Measurements from ENCODE around the gene PSD2. TPM values are rescaled to one million over a fixed set of nuclear protein-coding genes. Genes with fewer than 3 reads are reported as not detected.

The PSD2 gene
- total RNA-seq, 1 donor from 2014 or later = 0.23 TPM

DNA sequence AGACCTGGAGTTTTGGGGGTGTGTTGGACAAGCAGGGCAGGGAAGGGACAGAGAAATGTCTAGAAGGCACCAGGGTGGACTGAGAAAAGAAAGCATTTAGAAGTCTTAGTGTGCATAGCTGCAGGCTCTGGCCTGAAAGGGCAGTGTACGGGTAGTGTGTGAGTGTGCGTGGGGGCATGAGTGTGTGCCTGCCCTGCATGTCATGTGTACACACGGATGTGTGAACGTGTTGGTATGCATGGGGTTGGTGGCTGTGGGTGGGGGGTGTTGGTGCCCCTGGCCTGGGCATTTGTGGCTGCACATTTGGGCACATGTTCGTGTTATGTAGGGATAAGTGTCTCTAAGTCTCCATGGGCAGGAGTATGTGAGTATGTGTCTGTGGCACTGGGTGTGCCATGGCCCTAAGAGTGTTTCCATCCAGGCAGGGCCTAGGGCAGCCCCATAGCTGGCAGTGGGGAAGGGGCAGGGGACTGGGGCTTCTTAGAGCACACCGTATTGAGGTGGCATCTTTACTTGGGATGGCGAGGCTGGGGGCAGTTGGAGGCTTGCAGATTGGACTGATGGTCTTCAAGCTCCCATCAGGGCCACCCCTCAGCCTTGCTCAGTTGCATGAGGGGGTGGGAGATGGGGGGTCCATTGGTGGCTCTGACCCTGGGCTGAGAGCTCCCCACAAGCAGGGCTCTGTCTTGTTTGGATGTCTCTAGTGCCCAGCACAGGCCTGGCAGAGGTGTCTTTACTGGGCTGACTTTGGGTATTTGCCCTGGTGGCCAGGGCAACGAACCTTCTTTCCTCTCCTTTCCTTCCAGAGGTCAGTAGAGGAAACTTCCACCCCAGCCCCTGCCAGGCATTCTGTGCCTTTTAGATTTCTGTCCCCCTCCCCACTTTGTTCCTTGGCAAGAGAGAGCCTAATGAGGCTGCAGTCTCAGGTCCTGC, 15.0 kb downstream of the PSD2 start:
- no peak for DNase-seq (ENCODE audit: low spot score)

DNA sequence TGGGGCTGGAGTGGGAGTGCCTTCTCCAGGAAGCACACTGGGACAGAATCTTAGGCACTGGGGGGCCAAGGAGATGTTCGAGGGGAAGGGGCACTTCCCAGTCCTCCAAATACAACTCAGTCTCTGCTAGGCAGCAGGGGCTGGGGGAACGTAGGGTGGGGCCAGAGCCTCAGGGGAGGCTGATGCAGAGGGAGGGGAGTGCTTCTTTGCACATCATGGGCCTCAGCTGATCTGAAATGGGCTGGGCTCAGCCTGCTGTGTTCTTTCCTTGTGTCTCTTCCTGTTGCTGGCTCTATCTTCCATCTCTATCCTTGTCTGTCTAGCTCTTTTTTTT, 15.6 kb downstream of the PSD2 start:
- no peak for DNase-seq (ENCODE audit: low spot score)

DNA sequence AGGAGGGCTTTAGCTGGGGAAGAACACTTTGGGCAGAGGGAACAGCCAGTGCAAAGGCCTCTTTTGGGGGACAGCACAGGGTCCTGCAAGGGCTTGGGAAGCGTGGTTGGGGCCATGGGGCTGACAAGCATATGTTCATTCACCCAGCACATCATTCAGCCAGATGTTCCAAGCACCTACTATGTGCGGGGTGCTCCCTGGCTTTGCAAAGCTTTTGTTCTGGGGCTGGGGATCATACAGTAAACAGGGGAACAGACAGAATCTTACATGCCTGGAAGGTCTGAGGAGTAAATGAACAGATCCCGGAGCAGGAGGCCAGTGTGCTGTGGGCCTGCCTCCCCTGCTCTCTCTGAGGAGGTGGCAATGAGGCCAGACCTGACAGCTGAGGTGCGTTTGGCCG, 16.7 kb downstream of the PSD2 start:
- DNase-seq (ENCODE audit: low spot score) = no peak

DNA sequence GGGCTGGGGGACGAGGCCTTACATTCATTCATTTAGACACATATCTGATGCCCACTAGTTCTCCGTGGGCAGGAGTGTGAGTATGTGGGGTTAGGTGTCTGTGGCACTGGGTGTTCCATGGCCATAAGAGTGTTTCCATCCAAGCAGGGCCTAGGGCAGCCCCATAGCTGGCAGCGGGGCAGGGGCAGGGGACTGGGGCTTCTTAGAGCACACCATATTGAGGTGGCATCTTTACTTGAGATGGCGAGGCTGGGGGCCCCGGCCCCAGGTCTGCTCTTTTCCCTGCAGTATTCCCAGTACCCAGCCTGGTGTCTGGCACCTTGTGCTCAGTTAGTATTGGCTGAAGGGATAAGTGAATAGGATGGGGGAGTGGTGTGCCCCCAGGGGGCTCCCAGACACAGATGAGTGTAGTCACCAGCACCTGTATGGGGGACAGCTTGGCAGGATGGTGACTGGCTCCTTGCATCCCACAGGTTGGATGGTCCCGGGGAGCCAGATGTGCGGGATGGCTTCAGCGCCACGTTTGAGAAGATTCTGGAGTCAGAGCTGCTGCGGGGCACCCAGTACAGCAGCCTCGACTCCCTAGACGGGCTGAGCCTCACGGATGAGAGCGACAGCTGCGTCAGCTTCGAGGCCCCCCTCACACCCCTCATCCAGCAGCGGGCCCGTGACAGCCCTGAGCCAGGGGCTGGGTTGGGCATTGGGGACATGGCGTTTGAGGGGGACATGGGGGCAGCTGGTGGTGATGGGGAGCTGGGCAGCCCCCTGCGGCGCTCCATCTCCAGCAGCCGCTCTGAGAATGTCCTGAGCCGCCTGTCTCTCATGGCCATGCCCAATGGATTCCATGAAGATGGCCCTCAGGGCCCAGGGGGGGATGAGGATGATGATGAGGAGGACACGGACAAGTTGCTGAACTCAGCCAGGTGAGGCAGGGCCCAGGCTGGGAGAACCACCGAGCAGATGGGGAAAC, 17.5 kb downstream of the PSD2 start:
- no peak for DNase-seq (ENCODE audit: low spot score)

DNA sequence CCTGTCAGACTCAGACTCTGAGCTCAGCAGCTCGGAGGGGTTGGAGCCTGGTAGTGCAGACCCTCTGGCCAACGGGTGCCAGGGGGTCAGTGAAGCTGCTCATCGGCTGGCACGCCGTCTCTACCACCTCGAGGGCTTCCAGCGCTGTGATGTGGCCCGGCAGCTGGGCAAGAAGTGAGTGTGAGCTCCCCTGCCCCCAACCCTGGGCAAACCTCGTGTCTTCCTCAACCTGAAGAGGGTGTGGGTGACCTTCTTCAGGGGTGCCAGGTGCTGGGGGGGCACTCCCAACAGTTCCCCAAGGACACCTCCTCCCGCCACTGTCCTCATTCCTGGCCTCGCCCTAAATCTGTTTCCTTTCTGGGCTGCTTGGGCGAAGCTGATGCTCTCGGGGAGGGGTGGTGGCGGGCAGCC, 18.6 kb downstream of the PSD2 start:
- DNase-seq (ENCODE audit: low spot score) = no peak

DNA sequence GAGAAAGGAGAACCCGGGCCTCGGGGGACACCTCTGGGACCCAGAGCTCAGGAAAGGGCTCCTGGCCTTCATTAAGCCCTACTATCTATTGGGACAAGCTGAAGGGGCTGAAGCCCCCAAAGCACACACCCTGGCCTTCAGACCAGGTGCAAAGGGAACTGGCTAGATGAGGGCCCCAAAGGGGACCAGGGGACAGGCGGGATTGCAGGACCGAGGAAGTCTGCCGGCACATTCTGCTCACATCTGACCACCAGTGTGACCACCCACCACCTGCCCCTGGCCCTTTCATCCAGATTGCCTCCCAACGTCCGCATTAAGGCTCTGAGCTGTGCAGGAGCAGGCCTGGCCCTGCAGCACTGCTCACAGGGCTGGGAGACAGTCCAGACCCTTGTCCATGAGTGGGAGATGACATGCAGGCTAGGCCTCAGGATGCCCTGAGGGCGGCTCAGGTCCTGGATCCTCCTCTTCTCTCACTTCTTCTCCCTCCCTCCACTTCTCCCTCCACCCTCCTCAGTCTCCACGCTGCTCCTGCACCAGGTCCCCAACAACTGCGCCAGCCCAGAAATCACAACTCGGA, 19.2 kb downstream of the PSD2 start:
- DNase-seq (ENCODE audit: low spot score) = no peak

DNA sequence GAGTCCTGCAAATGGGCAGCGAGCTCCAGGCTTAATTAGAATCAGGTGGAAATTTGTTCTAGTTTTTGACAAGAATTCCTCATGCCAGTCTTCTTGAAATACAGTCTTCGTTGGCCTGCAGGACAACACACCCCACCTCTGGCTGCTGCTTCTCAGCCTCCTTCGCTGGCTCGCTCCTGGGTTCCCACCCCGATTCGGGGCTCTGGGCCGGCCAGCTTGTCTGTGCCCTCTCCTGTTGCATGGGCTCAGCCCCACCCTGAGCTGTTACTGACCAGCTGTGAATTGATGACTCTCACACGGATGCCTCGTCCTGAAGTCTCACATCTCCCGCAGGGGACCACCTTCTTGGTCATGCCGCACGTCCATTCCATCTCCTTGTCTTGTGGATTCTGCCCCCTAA, 21.0 kb downstream of the PSD2 start:
- DNase-seq (ENCODE audit: low spot score) = no peak

DNA sequence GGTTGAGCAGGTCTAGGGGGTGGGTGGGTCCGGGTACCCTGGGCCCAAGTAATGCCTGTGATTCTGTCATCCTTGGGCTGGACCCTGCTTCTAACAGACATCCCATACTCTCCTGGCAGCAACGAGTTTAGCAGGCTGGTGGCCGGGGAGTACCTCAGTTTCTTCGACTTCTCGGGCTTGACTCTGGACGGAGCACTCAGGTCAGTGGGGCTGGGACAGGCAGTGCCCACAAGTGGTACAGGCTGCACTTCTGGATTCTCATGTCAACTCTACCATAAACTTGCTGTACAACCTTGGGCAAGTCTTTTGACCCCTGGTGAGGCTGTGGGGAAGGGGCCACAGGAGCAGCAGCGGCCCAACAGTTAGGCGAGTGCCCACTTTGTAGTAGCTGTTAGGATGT, 21.8 kb downstream of the PSD2 start:
- DNase-seq (ENCODE audit: low spot score) = no peak

DNA sequence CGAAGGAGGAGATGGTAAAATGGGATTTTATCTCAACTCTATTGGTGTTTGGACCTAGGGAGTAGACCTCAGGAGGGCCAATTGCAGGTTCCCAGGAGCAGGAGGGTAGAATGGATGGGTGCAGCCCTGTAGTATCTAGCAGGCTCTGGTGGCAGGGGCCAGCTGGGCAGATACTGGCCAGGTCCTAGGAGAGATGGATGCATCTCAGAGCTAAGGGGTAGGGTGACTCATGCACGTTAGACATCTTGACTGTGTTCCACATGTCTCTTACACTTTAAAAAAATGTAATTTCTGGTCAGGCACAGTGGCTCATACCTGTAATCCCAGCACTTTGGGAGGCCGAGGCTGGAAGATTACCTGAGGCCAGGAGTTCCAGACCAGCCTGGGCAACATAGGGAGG, 22.4 kb downstream of the PSD2 start:
- DNase-seq (ENCODE audit: low spot score) = no peak

DNA sequence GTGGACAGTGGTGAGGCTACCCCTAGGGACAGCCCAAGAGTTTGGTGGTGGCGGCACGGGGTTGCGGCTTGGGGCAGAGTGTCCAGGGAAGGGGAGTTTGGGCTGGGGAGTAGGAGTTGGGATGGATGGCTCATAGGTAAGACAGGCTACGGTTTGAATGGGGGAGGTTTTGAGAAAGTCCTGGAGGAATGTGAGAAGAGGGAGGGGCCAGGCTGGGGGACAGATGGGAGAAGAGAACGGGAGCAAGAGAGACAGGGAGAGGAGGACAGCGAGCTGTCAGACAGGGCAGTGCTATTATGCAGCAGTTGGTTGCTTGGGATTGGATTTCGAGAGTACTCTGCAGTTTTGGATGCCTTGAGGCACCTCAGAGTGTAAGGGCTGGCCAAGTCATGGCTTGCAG, 24.5 kb downstream of the PSD2 start:
- DNase-seq (ENCODE audit: low spot score) = no peak

DNA sequence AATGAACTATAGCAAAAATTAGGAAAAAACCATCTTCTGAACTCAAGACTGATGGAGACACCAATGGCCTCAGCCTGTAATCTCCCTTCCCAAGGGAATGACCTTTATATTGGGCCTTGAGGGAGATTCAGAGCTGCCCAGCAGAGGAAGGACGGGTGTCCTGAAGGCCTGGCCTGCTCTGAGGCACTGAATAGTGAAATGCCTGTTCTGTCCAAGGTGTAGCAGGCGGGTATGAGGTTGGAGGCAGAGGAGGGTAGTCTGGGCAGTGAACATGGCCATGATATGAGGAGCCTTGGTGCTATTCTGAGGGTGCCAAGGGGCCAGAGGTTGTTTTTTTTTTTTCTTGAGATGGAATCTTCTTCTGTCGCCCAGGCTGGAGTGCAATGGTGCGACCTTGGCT, 25.0 kb downstream of the PSD2 start:
- no peak for DNase-seq (ENCODE audit: low spot score)

DNA sequence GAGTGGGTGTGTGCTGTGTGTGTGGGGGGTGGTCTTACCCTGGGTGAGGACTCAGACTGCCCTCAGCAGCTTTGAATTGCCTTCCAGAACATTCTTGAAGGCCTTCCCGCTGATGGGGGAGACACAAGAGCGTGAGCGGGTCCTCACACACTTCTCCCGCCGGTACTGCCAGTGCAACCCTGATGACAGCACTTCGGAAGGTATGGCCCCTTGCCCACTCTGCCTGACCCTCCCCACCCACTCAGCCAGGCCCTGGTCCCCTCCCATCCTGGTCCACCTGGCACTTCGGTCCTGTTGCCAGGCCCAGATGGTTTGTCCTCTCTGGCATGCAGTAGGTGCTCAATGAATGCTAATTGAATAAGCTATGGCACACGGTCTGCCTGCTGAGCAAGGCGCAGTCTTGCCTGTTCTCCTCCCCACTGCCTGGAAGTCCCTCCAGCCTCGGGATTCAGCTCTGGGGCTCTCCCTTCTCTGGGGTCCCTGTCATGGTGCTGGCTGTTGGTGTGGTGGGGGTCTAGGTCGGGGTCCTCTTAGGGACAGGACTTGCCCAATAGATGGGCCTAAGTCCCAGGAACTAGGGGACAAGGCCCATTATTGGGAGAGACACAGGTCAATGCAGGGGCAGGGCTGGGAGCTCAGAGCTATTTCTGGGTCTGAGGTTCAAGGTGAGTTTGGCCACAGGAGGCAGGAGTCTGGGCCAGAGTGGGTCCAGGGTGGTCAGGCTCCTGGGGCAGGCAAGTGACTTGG, 26.4 kb downstream of the PSD2 start:
- no peak for DNase-seq (ENCODE audit: low spot score)

DNA sequence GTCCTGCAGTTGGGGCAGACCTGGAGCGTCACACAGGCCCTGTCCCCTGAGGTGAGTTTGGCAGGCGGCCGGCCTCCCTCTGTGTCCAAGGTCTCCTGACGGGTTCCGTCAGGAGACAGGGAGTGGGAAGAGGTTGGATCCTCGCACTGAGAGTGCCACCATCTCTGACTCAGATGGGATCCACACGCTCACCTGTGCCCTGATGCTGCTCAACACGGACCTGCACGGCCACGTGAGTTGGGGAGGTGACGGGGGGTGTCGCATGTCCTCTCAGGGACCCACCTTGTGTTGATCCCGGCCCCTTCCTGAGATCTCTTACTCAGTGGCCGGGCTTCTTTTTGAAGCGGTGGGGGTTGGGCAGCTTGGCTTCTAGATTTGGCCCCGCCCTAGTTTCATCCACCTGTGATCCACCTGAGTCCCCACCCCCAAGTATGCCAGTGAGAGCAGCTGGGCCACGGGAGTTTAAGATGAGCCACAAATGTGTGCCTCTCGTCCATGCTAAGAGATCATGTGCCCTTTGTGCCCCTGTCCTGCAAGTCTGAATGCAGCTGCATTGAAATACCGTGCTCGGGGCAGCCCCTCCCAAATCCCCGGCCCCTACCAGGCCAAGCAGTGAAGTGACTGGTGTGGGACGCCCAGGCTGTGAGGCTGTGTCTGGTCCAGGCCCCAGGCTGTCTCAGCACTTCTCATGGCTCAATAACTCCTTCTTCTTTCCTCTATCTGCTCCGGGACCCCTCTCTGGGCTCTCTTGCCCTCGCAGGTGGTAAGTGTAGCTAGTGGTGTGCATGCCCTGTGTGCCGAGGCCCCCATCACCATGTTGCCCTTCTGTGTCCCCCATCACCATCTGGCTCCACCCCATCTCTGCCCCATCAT, 27.2 kb downstream of the PSD2 start:
- no peak for DNase-seq (ENCODE audit: low spot score)

DNA sequence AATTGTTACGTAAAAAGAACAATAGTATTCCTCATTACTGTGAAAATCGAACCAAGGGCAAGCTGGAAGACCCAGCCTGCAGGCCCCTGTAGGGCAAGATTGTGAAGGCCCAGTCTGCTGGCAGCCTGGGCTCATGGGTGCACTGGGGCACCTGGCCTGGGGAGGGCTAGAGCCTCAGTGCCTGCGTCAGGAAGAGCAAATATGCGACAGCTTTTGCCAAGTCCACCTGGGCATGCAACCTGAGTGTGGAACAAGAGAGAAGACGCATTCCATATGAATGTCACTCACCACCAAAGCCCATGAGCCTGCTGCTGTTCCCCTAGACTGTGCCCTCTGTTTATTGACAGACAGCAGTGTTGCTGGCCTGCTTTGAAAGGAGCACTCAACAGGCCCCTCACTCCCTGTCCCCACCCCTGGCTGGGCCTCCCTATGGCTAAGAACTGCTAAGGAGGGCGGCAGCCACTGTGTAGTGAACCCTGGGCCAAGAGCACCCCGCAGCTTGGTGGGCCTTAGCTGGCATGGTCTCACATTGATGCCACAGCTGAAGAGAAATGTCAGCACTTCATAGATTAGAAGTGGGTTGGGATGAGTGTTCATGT, 28.2 kb downstream of the PSD2 start:
- no peak for DNase-seq (ENCODE audit: low spot score)

DNA sequence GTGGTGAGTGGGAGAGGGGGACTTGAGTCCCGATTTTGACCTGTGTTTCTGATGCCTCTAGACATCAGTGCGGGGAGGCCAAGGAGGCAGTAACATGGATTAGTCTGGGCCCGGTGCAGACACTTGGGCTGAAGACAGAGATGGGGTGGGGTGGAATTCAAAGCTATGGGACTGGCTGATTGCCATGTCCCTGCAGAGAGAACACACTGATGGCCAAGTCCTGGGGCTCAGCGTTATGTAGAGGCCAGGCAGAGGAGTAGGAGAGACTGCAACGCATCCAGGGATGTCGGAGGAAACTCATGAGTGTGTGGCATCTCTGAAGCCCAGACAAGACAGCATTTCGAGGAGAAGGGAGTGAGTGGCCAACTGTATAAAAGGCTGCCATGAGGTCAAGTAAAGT, 30.1 kb downstream of the PSD2 start:
- no peak for DNase-seq (ENCODE audit: low spot score)

DNA sequence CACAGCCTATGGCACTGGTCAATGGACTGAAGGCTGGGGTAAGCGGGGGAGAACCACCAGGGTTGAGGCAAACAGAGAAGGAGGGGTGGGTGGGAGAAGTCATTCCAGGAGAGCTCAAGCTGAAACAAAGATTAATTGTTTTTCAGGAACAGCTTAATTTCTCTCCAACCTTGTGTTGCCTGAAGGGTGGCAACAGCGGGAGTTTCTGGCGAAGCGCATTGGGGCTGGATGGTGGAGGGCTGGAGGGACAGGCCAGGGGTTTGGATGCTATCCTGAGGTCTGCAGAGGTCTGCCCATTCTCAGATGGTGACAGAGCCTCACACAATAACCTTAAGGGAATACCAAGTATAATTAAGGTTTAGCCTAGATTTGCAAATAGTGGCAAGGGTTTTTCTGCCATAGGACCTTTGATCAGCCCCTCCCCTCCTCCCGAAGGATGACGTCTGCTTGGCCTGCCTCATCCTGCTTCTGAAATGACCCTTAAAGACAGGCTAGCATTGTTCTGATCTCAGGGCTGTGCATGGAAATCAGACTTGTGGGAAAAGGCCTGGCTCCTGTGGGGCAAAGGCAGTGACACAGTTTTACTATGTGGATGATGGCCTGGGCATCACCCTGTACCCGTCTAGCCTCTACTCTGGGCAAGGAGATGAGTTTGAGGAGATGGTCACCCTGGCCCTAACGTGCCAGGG, 32.7 kb downstream of the PSD2 start:
- no peak for DNase-seq (ENCODE audit: low spot score)

DNA sequence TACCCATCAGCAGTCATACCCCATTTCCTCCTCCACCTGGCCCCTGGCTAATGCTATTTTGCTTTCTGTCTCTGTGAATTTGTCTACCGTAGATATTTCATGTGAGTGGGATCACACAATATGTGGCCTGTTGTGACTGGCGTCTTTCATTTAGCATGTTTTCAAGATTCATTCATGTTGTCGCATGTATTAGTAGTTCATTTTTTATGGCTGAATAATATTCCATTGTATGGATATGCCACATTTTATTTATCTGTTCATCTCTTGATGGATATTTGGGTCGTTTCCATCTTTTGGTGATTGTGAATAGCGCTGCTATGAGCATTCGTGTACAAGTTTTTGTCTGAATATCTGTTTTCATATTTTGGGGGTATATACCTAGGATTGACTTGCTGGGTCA, 33.9 kb downstream of the PSD2 start:
- no peak for DNase-seq (ENCODE audit: low spot score)

DNA sequence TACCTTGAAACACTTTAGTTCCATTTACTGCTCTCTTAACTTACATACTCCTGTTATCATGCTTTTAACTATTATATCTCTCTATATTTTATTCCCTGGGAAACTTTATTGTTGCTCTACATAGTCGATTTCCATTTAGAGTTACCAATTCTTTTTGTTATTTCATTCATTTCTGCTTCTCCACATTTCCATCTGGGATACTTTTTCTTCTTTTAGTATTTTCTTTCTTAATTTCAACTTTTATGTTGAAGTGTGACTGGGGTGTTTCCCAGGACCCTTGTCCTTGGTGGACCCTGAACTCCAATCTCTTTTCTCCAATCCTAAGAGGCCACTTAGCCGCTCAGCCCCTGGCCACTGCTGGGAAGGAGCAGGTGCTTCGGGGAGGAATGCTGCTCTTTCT, 36.0 kb downstream of the PSD2 start:
- DNase-seq (ENCODE audit: low spot score) = no peak

DNA sequence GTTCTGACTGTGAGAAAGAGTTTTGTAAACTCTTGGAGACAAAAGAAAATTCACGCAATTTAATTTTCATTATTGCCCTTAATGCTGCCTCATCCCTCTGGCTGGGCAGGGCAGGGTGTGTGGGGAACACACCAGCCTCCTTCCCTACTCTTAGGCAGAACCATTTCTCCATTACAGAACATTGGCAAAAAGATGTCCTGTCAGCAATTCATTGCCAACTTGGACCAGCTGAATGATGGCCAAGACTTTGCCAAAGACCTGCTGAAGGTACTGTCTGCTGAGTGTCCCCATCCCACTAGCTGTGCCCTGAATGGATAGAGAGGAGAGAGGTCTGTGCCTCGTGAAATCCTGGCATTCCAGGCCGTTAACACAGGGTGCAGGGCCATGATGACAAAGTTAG, 37.9 kb downstream of the PSD2 start:
- no peak for DNase-seq (ENCODE audit: low spot score)

DNA sequence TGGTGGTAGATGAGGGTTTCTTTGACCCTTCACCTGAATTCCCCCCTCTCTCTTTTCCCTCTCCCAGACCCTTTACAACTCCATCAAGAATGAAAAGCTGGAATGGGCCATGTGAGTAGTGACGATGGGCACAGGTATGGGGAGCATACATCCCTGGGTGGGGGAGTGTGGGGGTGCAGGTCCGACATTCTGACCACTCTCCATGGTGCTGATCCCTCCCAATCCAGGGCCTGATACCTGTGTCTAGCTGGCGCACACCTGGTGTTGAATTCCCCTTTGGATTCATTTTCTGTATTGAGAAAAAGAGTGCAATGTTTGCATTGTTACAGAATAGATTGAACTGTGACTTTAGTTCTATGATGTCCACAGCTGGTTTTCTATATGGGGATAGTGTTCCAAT, 40.0 kb downstream of the PSD2 start:
- no peak for DNase-seq (ENCODE audit: low spot score)
